Middle frontal gyrus (tissue), 1 donor: ENCODE data around the gene ZNF77.
"Not testable (repeated sequence)": the region's sequence is repeated elsewhere in the genome, so short reads cannot be mapped to it uniquely, and the experiment has no call there.

Experiments
- DNase-seq: peaks from one replicate; pipeline ENCODE4 v3.0.0-alpha.2; 2015; ENCODE audit warnings: low spot score; ENCODE audit errors: extremely low spot score

ZNF77 gene

DNA sequence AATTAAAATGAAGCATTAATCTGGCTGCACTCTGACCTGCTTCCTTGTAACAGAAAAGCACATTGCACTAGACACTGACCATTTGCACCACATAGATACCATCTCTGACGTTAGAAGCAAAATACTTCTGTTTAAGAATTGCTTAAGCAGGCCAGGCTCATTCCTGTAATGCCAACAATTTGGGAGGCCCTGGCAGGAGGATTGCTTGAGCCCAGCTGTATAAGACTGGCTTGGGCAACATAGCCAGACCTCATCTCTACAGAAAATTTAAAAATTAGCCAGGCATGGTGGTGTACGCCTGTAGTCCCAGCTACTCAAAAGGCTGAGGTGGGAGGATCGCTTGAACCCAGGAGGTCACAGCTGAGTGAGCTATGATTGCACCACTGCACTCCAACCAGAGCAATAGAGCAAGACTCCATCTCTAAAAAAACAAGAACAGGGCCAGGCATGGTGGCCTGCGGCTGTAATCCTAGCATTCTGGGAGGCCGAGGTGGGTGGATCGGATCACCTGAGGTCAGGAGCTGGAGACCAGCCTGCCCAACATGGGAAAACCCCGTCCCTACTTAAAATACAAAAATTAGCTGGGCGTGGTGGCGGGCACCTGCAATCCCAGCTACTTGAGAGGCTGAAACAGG, 25.5 kb upstream of the ZNF77 start:
- DNase-seq: no peak

- DNase-seq: no peak
Measured at GRCh38 chr19:2969104-2969504, 24.3 kb upstream of the ZNF77 start.

- no peak for DNase-seq
Measured at GRCh38 chr19:2967972-2968371, 23.2 kb upstream of the ZNF77 start.

GRCh38 chr19:2964874-2965273, 20.1 kb upstream of the ZNF77 start:
- DNase-seq: no peak

- DNase-seq: not testable (repeated sequence)
Measured at GRCh38 chr19:2963631-2964030, 18.9 kb upstream of the ZNF77 start.

- no peak for DNase-seq
Measured at GRCh38 chr19:2963122-2963521, 18.4 kb upstream of the ZNF77 start.

DNA sequence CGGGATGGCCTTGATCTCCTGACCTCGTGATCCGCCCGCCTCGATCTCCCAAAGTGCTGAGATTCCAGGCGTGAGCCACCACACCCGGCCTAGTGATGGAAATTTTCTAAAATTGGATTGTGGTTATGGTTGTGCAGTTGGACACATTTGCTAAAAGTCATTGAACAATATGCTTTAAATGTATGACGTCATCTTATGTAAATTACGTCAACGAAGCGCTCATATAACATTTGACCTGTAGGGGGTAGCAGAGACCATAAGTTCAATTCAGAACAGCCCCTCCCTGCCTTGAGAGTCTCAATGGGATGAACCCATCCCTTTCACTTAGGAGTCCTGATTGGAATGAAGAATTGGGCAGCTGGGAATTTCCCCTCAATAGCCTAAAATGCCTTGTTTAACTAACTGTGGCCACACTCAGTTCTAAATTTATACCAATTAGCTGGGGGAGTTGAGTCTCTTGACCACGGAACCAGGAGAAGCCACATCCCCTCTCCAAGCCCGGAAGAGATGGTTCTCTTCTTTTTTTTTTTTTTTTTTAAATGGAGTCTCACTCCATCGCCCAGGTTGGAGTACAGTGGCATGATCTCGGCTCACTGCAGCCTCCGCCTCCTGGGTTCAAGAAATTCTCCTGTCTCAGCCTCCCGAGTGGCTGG, 17.4 kb upstream of the ZNF77 start:
- peak; percentile 56 for DNase-seq

GRCh38 chr19:2960120-2960519, 15.3 kb upstream of the ZNF77 start:
- no peak for DNase-seq

- no peak for DNase-seq
Measured at GRCh38 chr19:2957160-2957559, 12.4 kb upstream of the ZNF77 start.

DNA sequence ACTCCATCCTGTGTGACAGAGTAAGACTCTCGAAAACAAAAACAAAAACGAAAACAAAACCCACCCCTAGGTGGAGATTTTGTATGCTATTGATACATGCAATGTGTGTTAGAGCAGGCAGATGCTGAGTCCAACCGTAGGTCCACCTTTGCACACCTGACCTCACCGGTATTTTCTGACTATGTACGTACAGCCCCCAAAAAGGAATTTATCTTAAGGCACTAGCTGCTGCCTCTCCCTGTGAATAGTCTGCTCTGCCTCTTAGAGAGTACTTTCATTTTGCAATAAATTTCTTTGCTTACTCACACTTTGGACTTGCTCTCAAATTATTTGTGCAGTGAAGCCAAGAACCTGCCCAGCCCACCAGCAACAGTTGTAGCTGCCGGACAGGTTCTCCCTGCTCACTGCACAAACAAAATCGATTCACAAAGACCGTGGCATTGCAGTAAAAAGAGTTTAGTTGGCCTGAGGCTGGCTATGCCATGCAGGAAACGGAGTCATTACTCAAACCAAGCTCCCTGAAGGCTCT, 8.2 kb upstream of the ZNF77 start:
- no peak for DNase-seq

- peak; percentile 98 for DNase-seq
Measured at GRCh38 chr19:2950286-2951124, 5.7 kb upstream of the ZNF77 start.

GRCh38 chr19:2949939-2950285, 5.1 kb upstream of the ZNF77 start:
- no peak for DNase-seq

GRCh38 chr19:2945575-2946184, 909 bp upstream of the ZNF77 start:
- no peak for DNase-seq

DNA sequence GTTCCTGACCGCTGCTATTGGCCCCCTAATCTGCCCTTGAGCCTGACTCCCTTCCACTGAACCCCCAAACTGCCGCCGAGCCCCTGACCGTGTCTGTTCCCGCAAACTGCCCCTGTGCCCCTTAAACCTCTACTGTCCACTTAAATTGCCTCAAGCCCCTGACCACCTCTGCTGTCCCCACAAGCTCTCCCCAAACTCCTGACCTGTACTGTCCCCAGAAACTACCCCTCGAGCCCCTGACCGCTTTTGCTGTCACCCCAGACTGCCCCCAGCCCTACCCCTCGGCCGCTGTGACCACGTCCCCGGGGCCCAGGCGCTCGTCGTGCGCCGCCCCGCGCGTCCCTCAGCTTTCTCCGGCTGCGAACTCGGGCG, 382 bp downstream of the ZNF77 start:
- DNase-seq: no peak

- no peak for DNase-seq
Measured at GRCh38 chr19:2942928-2943640, 1.7 kb downstream of the ZNF77 start.

- DNase-seq: not testable (repeated sequence)
Measured at GRCh38 chr19:2935863-2936262, 8.9 kb downstream of the ZNF77 start.

DNA sequence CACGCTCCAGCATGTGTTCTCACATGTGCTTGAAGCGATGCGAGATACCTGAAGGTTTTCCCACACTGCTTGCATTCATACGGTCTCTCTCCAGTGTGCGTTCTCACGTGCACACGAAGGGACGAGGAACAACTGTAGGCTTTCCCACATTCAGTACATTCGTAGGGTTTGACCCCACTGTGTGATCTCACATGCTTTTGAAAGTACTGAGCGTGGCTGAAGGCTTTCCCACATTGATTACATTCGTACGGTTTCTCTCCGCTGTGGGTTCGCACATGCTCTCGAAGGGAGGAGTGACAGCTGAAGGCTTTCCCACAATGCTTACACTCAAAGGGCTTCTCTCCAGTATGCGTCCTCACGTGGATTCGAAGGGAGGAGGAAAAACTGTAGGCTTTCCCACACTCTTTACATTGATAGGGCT, 11.3 kb downstream of the ZNF77 start:
- DNase-seq: no peak

DNA sequence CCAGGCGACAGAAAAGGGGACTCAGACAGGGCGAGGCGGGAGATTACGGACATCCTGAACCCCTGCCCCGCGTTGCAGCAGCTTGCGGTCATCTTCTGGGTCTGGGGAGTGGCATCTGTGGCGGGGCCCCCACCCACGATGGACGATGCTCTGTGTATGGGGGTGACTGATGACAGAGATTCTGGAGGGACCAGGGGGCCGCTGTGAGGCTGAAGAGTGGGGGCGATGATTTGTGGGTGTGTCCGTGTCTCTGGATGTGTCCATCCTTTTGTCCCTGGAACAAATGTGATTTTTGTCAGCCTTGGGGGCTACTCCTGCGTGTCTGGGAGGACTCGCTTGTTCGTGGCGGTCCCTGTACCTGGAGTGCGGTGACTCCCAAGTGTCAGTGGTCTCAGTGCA, 17.7 kb downstream of the ZNF77 start:
- no peak for DNase-seq

GRCh38 chr19:2926341-2927031, 18.3 kb downstream of the ZNF77 start:
- no peak for DNase-seq

DNA sequence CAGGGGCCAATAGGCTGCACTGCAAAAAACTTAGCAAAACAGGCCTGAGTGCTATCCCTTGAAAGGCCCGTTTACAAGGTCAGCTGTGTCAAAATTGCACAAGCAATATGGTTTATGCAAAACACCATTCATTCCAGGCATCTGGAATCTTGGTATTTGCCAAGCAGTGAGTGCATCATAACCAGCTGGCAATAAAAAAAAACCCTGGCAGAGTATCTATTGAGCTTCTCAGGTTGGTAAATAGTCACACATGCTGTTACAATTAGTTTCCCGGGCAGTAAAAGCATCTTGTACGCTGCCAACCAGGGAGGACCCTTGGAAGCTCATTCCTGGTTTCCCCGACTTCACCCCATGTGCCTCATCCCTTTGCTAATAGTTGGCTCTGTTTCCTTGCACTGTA, 21.3 kb downstream of the ZNF77 start:
- no peak for DNase-seq

- no peak for DNase-seq
Measured at GRCh38 chr19:2922987-2923386, 21.8 kb downstream of the ZNF77 start.
